Activated CD8-positive, alpha-beta memory T cell treated with anti-CD3 and anti-CD28 coated beads, Interleukin-2, amount 50 U/mL, for 1 hour (primary cell): Measurements from ENCODE around the gene DCDC2.
"Not testable (repeated sequence)": the region's sequence is repeated elsewhere in the genome, so short reads cannot be mapped to it uniquely, and the experiment has no call there.

ENCODE experiments used
- DNase-seq: peaks from one replicate; pipeline ENCODE4 v3.0.0-alpha.2; 2020; ENCODE audit errors: extremely low read depth

The DCDC2 gene

GRCh38 chr6:24381476-24382219, 23.8 kb upstream of the DCDC2 start:
- no peak for DNase-seq

- DNase-seq = no peak
These were observed 20.7 kb upstream of the DCDC2 start for GRCh38 chr6:24378473-24379097.

- no peak for DNase-seq
These were observed 19.0 kb upstream of the DCDC2 start for GRCh38 chr6:24376871-24377270.

GRCh38 chr6:24374612-24375011, 16.8 kb upstream of the DCDC2 start:
- no peak for DNase-seq

- DNase-seq = not testable (repeated sequence)
These were observed 7.3 kb upstream of the DCDC2 start for GRCh38 chr6:24365103-24365633.

GRCh38 chr6:24362363-24362762, 4.5 kb upstream of the DCDC2 start:
- DNase-seq = not testable (repeated sequence)

GRCh38 chr6:24359640-24360454, 2.0 kb upstream of the DCDC2 start:
- DNase-seq = no peak

- no peak for DNase-seq
These were observed 461 bp upstream of the DCDC2 start for GRCh38 chr6:24358219-24358821.

GRCh38 chr6:24356310-24356973, 1.4 kb downstream of the DCDC2 start:
- no peak for DNase-seq

- no peak for DNase-seq
These were observed 2.5 kb downstream of the DCDC2 start for GRCh38 chr6:24355393-24355792.

- DNase-seq = no peak
These were observed 4.0 kb downstream of the DCDC2 start for GRCh38 chr6:24353861-24354260.

GRCh38 chr6:24352434-24352833, 5.4 kb downstream of the DCDC2 start:
- no peak for DNase-seq

- no peak for DNase-seq
These were observed 12.9 kb downstream of the DCDC2 start for GRCh38 chr6:24344976-24345375.

- no peak for DNase-seq
These were observed 16.6 kb downstream of the DCDC2 start for GRCh38 chr6:24340998-24341938.

GRCh38 chr6:24339932-24340331, 17.9 kb downstream of the DCDC2 start:
- no peak for DNase-seq

GRCh38 chr6:24334285-24334684, 23.6 kb downstream of the DCDC2 start:
- DNase-seq = no peak

- DNase-seq = no peak
These were observed 25.5 kb downstream of the DCDC2 start for GRCh38 chr6:24332317-24332716.

- DNase-seq = no peak
These were observed 27.6 kb downstream of the DCDC2 start for GRCh38 chr6:24330137-24330732.

- DNase-seq = no peak
These were observed 28.4 kb downstream of the DCDC2 start for GRCh38 chr6:24329451-24329850.

GRCh38 chr6:24329022-24329421, 28.8 kb downstream of the DCDC2 start:
- DNase-seq = no peak
